NOMO-1 (cell line): ENCODE results near the gene CSRP3.
A peak's percentile ranks its signal among the peaks of the same experiment; 100 is the strongest.

ENCODE experiments used
- DNase-seq, 2 experiments: peaks; one replicate each; lab custom pipeline; 2025; ENCODE audit not compliant: unreplicated experiment in 2 of 2; lab: John Stamatoyannopoulos, UW

Gene CSRP3

GRCh38 chr11:19191530-19192169 is 10.1 kb downstream of the CSRP3 start:
- DNase-seq, result no peak

- DNase-seq, result no peak
Observed at GRCh38 chr11:19187833-19188258, 13.9 kb downstream of the CSRP3 start.

DNA sequence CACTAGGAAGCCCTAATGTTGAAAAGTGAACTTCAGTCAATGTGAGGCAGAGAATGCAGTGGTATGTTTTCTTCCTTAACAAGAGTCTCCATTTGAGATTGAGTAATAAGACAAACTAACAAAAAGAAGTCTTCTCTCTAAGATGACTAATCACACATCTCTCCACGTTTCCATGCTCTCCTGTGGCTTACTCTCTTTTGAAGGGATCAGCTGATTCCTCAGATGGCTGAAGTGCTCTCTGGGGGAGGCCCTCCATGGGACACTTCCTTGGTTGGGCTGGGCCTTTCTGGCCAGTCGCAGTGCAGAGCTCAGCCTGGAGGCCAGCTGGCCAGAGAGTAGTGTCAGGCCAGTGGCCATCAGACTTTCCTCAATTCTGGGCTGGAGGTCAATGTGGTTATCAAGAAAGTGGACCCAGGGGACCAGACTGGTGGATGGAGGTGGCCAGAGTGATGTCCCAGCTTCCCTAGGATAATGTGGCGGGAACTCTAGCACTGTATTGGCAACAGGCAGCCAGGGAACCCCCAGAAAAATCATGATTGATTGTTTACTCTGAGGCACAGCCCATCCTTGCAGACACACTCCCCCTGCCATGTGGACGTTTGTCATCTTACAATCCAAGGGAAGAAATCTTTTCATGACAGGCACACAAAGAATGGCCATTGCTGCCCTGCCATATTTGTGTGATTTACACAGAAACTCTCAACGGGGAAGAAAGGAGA is 14.5 kb downstream of the CSRP3 start:
- no peak for DNase-seq

- DNase-seq, result no peak
Observed at GRCh38 chr11:19185516-19186052, 16.2 kb downstream of the CSRP3 start.

DNA sequence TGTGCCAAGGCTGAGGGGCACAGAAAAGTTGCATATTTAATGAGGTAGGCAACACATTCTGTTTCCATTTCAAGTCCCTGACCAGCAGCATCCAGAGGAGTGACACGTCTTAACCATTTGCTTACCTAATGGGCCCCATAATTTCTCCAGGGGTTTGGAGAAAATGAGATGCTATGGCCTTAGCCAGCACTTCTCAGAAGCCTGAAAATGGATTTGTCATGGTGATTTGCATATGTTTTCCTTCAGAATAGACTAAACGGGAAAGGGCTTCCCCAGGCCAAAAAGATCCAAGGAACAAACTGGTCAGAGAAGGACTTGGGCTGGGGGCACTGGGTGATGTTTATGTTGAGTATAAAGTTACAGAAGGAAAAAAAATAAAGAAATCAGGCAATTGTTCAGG is 16.7 kb downstream of the CSRP3 start:
- DNase-seq, result no peak

DNA sequence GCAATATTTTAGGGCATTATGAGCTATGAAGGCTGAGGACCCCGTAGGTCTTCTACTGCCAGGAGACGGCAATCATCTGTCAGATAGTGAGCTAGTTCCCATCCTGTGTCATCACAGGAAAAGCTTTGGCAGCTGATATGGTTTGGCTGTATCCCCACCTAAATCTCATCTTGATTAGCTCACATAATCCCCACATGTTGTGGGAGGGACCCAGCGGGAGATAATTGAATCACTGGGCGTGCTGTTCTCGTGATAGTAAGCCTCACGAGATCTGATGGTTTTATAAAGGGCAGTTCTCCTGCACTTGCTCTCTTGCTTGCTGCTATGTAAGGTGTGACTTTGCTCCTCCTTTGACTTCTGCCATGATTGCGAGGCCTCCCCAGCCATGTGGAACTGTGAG is 18.1 kb downstream of the CSRP3 start:
- no peak for DNase-seq

DNA sequence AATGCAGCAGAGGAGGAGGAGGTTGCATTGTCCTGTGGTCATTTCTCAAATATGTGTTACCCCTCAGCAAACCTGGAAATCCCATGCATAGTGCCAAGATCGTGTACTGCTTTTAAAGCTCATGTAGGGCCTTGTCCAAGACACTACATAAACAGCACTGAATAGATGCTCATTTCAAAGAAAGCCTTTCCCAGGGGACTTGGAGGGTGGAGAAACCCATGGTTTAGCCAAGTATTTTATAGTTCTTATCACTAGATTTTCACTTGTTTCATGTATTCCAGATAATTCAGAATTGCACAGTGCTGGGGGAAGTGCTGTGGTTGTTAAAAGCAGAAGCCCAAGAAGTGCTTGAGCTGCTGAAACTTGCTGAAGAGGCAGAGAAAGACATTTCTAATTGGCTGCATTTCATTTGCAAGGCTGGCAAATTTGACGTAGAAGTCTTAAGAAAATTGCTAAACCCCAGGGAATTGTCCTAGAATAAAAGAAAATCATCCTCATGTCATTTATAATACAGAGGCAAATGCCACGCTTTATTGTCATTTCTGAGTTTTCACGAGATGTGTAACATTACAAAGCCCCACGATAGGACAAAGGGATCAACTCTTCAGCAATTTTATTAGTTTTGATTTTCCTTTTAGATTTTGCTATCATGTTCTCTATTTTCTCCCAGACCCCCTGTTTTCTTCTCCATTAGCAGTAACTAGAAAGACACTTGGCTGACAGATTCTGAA is 20.1 kb downstream of the CSRP3 start:
- DNase-seq, result no peak

- DNase-seq, result no peak
Observed at GRCh38 chr11:19176629-19177186, 25.1 kb downstream of the CSRP3 start.

GRCh38 chr11:19173964-19174638 is 27.7 kb downstream of the CSRP3 start:
- DNase-seq, result no peak

DNA sequence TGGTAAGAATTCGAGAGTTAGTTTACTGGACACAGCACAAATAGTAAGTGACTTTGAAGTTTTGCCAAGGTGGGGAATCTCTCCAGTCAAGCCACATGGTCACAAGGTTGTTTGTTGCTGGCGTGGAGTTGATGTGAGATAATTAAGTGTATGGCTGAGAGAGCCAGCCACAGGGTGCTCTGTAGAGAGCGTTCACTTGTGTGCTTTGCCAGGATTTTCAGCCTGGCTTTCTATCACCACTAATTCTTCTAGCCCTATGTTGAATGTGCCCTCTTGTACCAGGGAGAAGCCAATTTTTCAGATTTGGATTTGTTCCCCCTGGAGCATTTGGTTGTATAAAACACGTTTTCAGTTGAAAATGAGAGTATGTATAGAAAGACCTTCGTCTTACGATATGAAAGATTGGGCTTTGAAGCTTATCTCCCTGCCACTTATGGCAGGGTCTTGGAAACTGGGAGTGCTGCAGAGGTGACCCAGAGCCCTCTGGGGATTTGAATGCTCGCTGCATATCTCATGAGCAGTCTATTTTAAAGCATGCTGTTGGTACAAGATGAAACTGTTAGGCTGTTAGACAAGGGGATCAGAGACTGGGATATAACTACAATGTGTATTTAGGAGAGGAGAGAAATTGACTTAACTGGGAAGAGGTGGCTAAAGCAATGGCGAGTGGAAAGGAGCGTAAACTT is 28.6 kb downstream of the CSRP3 start:
- no peak for DNase-seq

GRCh38 chr11:19168090-19168489 is 33.7 kb downstream of the CSRP3 start:
- no peak for DNase-seq

GRCh38 chr11:19164881-19165280 is 36.9 kb downstream of the CSRP3 start:
- DNase-seq, result no peak

GRCh38 chr11:19164230-19164855 is 37.4 kb downstream of the CSRP3 start:
- peak in 1 of 2 experiments; percentile 21 for DNase-seq

- DNase-seq, result no peak
Observed at GRCh38 chr11:19163617-19164016, 38.2 kb downstream of the CSRP3 start.

DNA sequence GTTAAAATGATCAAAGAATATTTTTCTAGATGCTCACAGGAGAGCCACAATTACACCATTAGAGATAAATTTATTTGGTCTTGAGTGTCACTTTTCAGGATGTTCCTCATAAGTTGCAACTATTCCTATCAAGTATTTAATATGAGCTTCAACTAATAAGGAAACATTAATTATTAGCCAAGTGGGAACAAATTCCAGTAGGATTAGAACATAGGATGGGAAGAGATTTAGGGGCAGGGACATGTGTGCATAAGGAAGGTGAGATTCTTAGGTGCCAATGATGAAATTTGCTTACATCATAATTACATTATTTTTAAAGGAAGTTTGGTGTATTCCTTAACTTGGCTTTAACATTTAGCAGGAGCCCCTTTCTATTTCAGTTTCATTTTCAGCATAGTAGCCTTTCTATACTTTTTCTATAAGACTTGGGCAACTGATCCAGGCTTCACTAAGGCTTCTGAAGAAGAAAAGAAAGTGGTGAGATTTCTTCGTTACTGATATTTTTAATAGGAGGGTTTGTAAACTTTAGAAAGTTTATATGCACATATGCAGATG is 38.8 kb downstream of the CSRP3 start:
- no peak for DNase-seq

GRCh38 chr11:19161651-19162050 is 40.1 kb downstream of the CSRP3 start:
- no peak for DNase-seq

- no peak for DNase-seq
Observed at GRCh38 chr11:19160847-19161246, 40.9 kb downstream of the CSRP3 start.

- DNase-seq, result no peak
Observed at GRCh38 chr11:19156892-19157291, 44.9 kb downstream of the CSRP3 start.

GRCh38 chr11:19145319-19145718 is 56.5 kb downstream of the CSRP3 start:
- no peak for DNase-seq
